ENCODE data around the gene GDPD4.

GDPD4 gene

DNA sequence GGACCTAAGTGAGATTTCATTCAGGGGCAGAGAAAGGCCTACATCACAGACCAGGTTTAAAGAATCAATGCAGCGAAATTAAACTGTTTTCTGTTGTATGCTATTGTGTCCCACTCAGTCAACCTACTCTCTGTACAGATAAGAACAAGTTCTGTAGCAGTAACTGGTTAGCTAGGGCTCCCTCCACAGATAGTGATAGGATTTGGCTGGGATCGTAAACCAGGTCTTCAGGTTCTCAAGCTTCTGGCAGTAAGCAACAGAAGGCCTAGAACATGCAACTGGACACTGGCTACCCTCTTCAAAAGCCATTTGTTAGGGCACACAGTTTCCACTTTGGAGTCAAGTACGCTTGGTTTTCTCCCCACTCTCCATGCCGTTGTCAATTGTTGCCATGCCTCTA, 69.2 kb downstream of the GDPD4 start:
- H3K36me3 Mint-ChIP-seq (ENCODE audit: low read depth): no peaks in the 10 kb centered on the region
- H3K4me1 Mint-ChIP-seq: peaks cover 6% of the 10 kb centered on the region
- H3K27me3 Mint-ChIP-seq (ENCODE audit: low read depth, poor library complexity): no peaks in the 10 kb centered on the region
- no peak overlapping the region for H3K4me3 Mint-ChIP-seq
- no peak overlapping the region for H3K27ac Mint-ChIP-seq
- no peak for DNase-seq
- no peaks in the 10 kb centered on the region for H3K9me3 Mint-ChIP-seq
- TF ChIP-seq, protein P1, sequence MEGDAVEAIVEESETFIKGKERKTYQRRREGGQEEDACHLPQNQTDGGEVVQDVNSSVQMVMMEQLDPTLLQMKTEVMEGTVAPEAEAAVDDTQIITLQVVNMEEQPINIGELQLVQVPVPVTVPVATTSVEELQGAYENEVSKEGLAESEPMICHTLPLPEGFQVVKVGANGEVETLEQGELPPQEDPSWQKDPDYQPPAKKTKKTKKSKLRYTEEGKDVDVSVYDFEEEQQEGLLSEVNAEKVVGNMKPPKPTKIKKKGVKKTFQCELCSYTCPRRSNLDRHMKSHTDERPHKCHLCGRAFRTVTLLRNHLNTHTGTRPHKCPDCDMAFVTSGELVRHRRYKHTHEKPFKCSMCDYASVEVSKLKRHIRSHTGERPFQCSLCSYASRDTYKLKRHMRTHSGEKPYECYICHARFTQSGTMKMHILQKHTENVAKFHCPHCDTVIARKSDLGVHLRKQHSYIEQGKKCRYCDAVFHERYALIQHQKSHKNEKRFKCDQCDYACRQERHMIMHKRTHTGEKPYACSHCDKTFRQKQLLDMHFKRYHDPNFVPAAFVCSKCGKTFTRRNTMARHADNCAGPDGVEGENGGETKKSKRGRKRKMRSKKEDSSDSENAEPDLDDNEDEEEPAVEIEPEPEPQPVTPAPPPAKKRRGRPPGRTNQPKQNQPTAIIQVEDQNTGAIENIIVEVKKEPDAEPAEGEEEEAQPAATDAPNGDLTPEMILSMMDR (IDR thresholded peaks at IDR 0.05): no peak

DNA sequence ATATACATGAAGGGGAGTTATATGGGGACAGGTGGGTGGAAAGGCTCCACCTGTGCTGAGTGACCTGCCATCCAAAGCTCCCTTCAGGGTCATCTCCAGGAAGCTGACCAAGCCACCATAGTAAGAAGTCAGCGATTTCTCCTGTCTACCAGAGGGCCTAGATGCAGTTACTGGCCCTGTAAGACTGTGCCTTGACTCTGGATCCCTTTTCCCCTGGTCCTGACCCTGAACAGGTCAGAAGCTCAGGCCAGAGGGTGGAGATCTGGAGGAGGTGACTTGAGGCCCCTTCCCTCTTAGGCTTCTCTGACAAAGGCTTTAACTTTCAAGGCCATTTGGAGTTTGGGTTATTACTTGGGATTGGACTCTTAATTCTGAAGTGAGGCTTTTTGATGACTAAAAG, 69.7 kb downstream of the GDPD4 start:
- TF ChIP-seq, protein P1 (IDR thresholded peaks at IDR 0.05): no peak
- no peak overlapping the region for H3K4me3 Mint-ChIP-seq
- H3K36me3 Mint-ChIP-seq (ENCODE audit: low read depth): no peaks in the 10 kb centered on the region
- H3K4me1 Mint-ChIP-seq: peaks cover 6% of the 10 kb centered on the region
- H3K27ac Mint-ChIP-seq: no peak overlapping the region
- DNase-seq: no peak
- no peaks in the 10 kb centered on the region for H3K9me3 Mint-ChIP-seq
- H3K27me3 Mint-ChIP-seq (ENCODE audit: low read depth, poor library complexity): no peaks in the 10 kb centered on the region

DNA sequence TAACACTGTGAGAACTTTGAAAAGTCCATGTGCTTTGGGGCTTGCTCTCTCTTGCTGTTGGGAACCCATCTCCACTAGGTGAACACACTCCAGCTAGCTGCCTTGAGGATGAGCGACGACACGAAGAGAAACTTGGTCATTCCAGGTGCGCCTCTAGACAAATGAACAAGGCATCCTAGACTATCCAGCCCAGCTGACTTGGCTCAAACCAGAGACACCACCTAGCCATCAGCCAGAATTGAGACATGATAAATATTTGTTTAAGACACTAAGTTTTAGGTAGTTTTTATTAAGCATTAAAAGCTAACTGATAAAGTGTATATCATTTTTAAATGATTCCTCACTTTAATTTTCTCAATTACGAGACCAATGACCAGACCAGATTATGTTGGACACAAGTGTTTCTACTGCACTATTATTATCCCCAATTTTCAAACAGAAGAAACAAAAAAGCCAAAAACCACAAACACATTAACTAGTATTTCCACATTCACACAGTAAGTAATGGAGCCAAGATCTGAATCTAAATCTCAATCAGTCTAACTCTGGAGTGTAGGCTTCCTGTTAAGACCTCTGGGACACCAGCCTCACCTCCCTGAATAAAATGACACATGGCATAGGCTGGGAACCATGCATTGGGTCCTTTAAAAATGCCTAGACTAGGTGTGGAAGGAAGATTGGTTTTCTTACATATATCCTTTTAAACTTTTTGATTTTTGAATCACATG, 70.4 kb downstream of the GDPD4 start:
- peaks cover 6% of the 10 kb centered on the region for H3K4me1 Mint-ChIP-seq
- no peaks in the 10 kb centered on the region for H3K36me3 Mint-ChIP-seq (ENCODE audit: low read depth)
- no peak overlapping the region for H3K27ac Mint-ChIP-seq
- H3K9me3 Mint-ChIP-seq: no peaks in the 10 kb centered on the region
- no peak for DNase-seq
- no peak overlapping the region for H3K4me3 Mint-ChIP-seq
- TF ChIP-seq, protein P1 (IDR thresholded peaks at IDR 0.05): no peak
- H3K27me3 Mint-ChIP-seq (ENCODE audit: low read depth, poor library complexity): no peaks in the 10 kb centered on the region

DNA sequence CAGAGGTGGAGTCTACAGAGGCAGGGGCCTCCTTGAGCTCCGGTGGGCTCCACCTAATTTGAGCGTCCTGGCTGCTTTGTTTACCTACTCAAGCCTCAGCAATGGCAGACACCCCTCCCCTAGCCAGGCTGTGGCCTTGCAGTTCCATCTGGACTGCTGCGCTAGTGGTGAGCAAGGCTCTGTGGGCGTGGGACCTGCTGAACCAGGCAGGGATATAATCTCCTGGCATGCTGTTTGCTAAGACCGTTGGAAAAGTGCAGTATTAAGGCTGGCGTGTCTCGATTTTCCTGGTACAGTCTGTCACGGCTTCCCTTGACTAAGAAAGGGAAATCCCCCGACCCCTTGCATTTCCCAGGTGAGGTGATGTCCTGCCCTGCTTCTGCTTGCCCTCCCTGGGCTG, 77.7 kb downstream of the GDPD4 start:
- peaks cover 22% of the 10 kb centered on the region for H3K9me3 Mint-ChIP-seq

DNA sequence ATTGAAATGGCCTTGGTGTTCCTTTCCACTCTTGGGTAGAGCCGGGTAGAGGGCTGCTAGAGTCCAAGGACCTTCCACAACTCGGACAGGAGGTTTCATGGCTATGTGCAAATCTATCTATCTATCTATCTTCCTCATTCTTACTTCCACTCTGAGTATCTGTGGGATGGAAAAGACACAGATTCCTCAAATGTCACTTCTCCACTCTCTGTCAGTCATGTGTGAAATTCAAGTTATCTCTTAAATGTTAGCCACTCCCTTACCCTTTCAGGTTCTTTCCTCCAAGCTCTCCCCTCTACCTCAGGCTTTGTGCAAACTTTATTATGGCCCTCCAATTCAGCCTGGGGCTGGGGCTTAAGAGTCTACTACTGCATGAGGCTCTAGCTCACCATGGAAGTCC, 84.3 kb downstream of the GDPD4 start:
- peaks cover 3% of the 10 kb centered on the region for H3K27me3 Mint-ChIP-seq (ENCODE audit: low read depth, poor library complexity)
- no peaks in the 10 kb centered on the region for H3K4me1 Mint-ChIP-seq
- H3K9me3 Mint-ChIP-seq: peaks cover 14% of the 10 kb centered on the region
- H3K36me3 Mint-ChIP-seq (ENCODE audit: low read depth): no peaks in the 10 kb centered on the region
- H3K4me3 Mint-ChIP-seq: no peak overlapping the region
- no peak for DNase-seq
- TF ChIP-seq, protein P1 (IDR thresholded peaks at IDR 0.05): no peak
- no peak overlapping the region for H3K27ac Mint-ChIP-seq

More for the DNA sequence above, 77.7 kb downstream of the GDPD4 start:
- Mint-ChIP-seq H3K36me3 (ENCODE audit: low read depth) (no peaks in the 10 kb centered on the region), H3K4me1 (no peaks in the 10 kb centered on the region), H3K4me3 (no peak overlapping the region), H3K27ac (no peak overlapping the region), H3K27me3 (ENCODE audit: low read depth, poor library complexity) (peaks cover 3% of the 10 kb centered on the region)
- no peak for DNase-seq
- TF ChIP-seq, protein P1 (IDR thresholded peaks at IDR 0.05): no peak

DNA sequence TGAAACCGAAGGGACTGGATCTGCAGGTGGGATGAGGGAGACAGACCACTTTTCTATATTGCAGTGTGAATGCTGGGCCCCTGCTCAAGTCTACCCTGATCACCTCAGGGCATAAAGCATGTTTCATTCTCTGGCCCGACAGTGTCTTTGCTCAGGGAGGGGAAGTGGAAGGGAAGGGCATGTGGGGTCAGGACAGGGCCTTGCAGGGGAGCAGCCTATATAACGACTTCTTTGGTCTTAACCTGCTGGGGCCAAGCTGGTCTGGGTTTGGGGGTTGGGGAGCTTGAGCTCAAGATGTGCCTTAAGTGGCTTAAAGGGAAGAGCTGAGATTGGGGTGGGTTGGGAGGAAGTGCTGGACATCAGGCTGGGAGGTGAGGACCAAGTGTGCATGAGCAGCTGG, 86.4 kb downstream of the GDPD4 start:
- TF ChIP-seq, protein P1 (IDR thresholded peaks at IDR 0.05): no peak
- H3K4me1 Mint-ChIP-seq: no peaks in the 10 kb centered on the region

More for the DNA sequence above, 86.4 kb downstream of the GDPD4 start:
- no peak for DNase-seq
- H3K27me3 Mint-ChIP-seq (ENCODE audit: low read depth, poor library complexity): peaks cover 2% of the 10 kb centered on the region
- H3K27ac Mint-ChIP-seq: no peak overlapping the region
- H3K4me3 Mint-ChIP-seq: no peak overlapping the region
- no peaks in the 10 kb centered on the region for H3K36me3 Mint-ChIP-seq (ENCODE audit: low read depth)
- H3K9me3 Mint-ChIP-seq: peaks cover 9% of the 10 kb centered on the region

Measured in nephron progenitor cell (in vitro differentiated cells).